ENCODE measurements around the gene GNA12. TPM values are rescaled to one million over a fixed set of nuclear protein-coding genes. Genes with fewer than 3 reads are reported as not detected.
A peak's percentile ranks its signal among the peaks of the same experiment; 100 is the strongest.

The GNA12 gene
- total and polyA plus RNA-seq, 12 donors, result 8.2 to 65.1 (median 42.9) TPM

- H3K4me1 ChIP-seq (replicated peaks in 1 of 2), result peaks cover 11 to 33% of the 10 kb centered on the region in 2 donors
- H3K4me3 ChIP-seq, result peak overlapping the region in 2 of 4 donors; percentile 78 to 79
These were observed 870 bp downstream of the GNA12 start for GRCh38 chr7:2843191-2843685.

GRCh38 chr7:2841907-2842306 lies 2.2 kb downstream of the GNA12 start:
- WGBS, 4 donors, result 83 to 90% (median 84%) methylated on average over 5 of the region's 5 CpGs
- no peaks in the 10 kb centered on the region for H3K36me3 ChIP-seq (replicated peaks in 1 of 2)
- H3K4me3 ChIP-seq, result no peak overlapping the region
- H3K27ac ChIP-seq, result no peak overlapping the region
- no peak for DNase-seq
- no peaks in the 10 kb centered on the region for H3K27me3 ChIP-seq
- peaks cover 11 to 45% of the 10 kb centered on the region in 2 donors for H3K4me1 ChIP-seq (replicated peaks in 1 of 2)
- intact Hi-C loops (cut with DNase I), result loop anchor here in 1 of 2 donors (10.0 kb wide), 1 partner anchor 127 kb away; no protein-coding TSS in a partner anchor
- H3K9me3 ChIP-seq (replicated peaks in 1 of 3), result no peaks in the 10 kb centered on the region
- TF ChIP-seq POLR2A (IDR thresholded peaks at IDR 0.05) (no peak), CTCF (IDR thresholded peaks at IDR 0.05) (no peak)

More at GRCh38 chr7:2843191-2843685, 870 bp downstream of the GNA12 start:
- Histone ChIP-seq H3K27me3 (no peaks in the 10 kb centered on the region), H3K36me3 (replicated peaks in 1 of 2) (no peaks in the 10 kb centered on the region), H3K27ac (peak overlapping the region in 3 of 5 donors; percentile 60 to 94 (median 62)), H3K9me3 (replicated peaks in 1 of 3) (no peaks in the 10 kb centered on the region)
- DNase-seq, result peak in 4 of 7 donors; percentile 23 to 69 (median 37)
- TF ChIP-seq CTCF (IDR thresholded peaks at IDR 0.05), result no peak
- no peak for TF ChIP-seq POLR2A (IDR thresholded peaks at IDR 0.05)
- 43 to 54% (median 46%) methylated on average over 10 to 15 of the region's 15 CpGs for WGBS, 4 donors
- intact Hi-C loops (cut with DNase I), result loop anchor here in 1 of 2 donors (10.0 kb wide), 1 partner anchor 128 kb away; no protein-coding TSS in a partner anchor

GRCh38 chr7:2840458-2840857 lies 3.6 kb downstream of the GNA12 start:
- Histone ChIP-seq H3K27ac (no peak overlapping the region), H3K4me1 (replicated peaks in 1 of 2) (peaks cover 11 to 48% of the 10 kb centered on the region in 2 donors), H3K36me3 (replicated peaks in 1 of 2) (no peaks in the 10 kb centered on the region), H3K4me3 (no peak overlapping the region), H3K9me3 (replicated peaks in 1 of 3) (no peaks in the 10 kb centered on the region), H3K27me3 (no peaks in the 10 kb centered on the region)
- 94 to 100% (median 96%) methylated on average over 4 of the region's 4 CpGs for WGBS, 4 donors
- TF ChIP-seq POLR2A (IDR thresholded peaks at IDR 0.05), result no peak
- no peak for TF ChIP-seq CTCF (IDR thresholded peaks at IDR 0.05)
- intact Hi-C loops (cut with DNase I), result loop anchor here in 1 of 2 donors (10.0 kb wide), 1 partner anchor 126 kb away; no protein-coding TSS in a partner anchor
- no peak for DNase-seq

- H3K4me1 ChIP-seq (replicated peaks in 1 of 2), result peaks cover 11 to 45% of the 10 kb centered on the region in 2 donors
- intact Hi-C loops (cut with DNase I), result loop anchor here in 1 of 2 donors (10.0 kb wide), 1 partner anchor 84 kb away; no protein-coding TSS in a partner anchor
These were observed 5.1 kb downstream of the GNA12 start for GRCh38 chr7:2838873-2839578.

More at GRCh38 chr7:2838873-2839578, 5.1 kb downstream of the GNA12 start:
- TF ChIP-seq POLR2A (IDR thresholded peaks at IDR 0.05) (no peak), CTCF (IDR thresholded peaks at IDR 0.05) (no peak)
- no peaks in the 10 kb centered on the region for H3K27me3 ChIP-seq
- no peaks in the 10 kb centered on the region for H3K36me3 ChIP-seq (replicated peaks in 1 of 2)
- no peaks in the 10 kb centered on the region for H3K9me3 ChIP-seq (replicated peaks in 1 of 3)
- DNase-seq, result no peak
- WGBS, 4 donors, result 80 to 87% (median 86%) methylated on average over 13 of the region's 13 CpGs
- no peak overlapping the region for H3K4me3 ChIP-seq
- H3K27ac ChIP-seq, result no peak overlapping the region

All from adrenal gland (tissue), 12 donors.